ENCODE results near the gene ARHGAP22. TPM values are rescaled to one million over a fixed set of nuclear protein-coding genes. Genes with fewer than 3 reads are reported as not detected.
"Not testable (repeated sequence)": the region's sequence is repeated elsewhere in the genome, so short reads cannot be mapped to it uniquely, and the experiment has no call there.

Gene ARHGAP22
- total and polyA plus RNA-seq, 8 donors, result 2.2 to 10.4 (median 2.8) TPM

GRCh38 chr10:48430402-48430993, 174.4 kb downstream of the ARHGAP22 start:
- Histone ChIP-seq H3K4me3 (no peak overlapping the region), H3K4me1 (no peaks in the 10 kb centered on the region), H3K9me3 (no peaks in the 10 kb centered on the region), H3K27ac (no peak overlapping the region), H3K36me3 (peaks cover 0 to 21% of the 10 kb centered on the region in 2 donors), H3K27me3 (no peaks in the 10 kb centered on the region)
- intact Hi-C loops (cut with DNase I), result no loop called here
- no peak for ATAC-seq
- TF ChIP-seq, protein P1, sequence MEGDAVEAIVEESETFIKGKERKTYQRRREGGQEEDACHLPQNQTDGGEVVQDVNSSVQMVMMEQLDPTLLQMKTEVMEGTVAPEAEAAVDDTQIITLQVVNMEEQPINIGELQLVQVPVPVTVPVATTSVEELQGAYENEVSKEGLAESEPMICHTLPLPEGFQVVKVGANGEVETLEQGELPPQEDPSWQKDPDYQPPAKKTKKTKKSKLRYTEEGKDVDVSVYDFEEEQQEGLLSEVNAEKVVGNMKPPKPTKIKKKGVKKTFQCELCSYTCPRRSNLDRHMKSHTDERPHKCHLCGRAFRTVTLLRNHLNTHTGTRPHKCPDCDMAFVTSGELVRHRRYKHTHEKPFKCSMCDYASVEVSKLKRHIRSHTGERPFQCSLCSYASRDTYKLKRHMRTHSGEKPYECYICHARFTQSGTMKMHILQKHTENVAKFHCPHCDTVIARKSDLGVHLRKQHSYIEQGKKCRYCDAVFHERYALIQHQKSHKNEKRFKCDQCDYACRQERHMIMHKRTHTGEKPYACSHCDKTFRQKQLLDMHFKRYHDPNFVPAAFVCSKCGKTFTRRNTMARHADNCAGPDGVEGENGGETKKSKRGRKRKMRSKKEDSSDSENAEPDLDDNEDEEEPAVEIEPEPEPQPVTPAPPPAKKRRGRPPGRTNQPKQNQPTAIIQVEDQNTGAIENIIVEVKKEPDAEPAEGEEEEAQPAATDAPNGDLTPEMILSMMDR (IDR thresholded peaks at IDR 0.05), result no peak
- no peak for DNase-seq

DNA sequence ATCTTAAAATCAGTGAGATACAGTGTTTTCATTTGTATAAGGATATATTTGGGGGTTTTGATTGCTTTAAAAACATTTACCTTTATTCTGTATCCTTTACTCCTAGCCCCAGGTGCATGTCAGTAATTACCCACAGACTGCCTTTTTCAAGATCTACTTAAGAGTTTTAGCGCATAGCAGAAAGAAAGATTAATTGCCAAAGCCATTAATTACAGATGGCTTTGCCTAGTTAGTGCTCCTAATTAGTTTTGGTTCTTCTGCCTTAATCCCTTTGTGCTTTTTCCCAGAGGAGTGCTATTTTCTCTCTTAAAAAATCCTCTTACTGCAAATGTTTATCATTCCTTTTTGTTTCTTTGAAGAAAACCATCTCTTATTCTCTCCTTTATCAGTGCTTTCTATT, 175.6 kb downstream of the ARHGAP22 start:
- peaks cover 0 to 11% of the 10 kb centered on the region in 2 donors for H3K36me3 ChIP-seq

DNA sequence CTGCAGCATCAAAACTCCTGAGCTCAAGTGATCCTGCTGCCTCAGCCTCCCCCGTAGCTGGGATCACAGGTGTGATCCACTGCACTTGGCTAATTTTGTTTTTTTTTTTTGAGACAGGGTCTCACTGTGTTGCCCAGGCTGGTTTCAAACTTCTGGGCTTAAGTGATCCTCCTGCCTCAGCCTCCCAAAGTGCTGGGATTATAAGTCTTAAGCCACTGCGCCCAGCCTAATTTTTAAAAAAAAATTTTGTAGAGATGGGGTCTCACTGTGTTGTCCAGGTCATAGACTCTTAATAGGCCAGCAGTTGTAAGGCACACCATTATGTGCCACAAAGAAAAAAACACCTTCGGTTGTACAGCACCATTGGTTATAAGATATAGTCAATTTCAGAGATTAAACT, 176.0 kb downstream of the ARHGAP22 start:
- TF ChIP-seq, protein P1 (IDR thresholded peaks at IDR 0.05), result no peak
- no peaks in the 10 kb centered on the region for H3K27me3 ChIP-seq
- ATAC-seq (no peak), DNase-seq (no peak)
- no peak overlapping the region for H3K4me3 ChIP-seq
- intact Hi-C loops (cut with DNase I), result no loop called here
- H3K36me3 ChIP-seq, result peaks cover 0 to 11% of the 10 kb centered on the region in 2 donors
- H3K4me1 ChIP-seq, result no peaks in the 10 kb centered on the region
- H3K27ac ChIP-seq, result no peak overlapping the region
- H3K9me3 ChIP-seq, result no peaks in the 10 kb centered on the region

More for the DNA sequence above, 175.6 kb downstream of the ARHGAP22 start:
- DNase-seq (no peak), ATAC-seq (no peak)
- Histone ChIP-seq H3K4me1 (no peaks in the 10 kb centered on the region), H3K9me3 (no peaks in the 10 kb centered on the region), H3K4me3 (no peak overlapping the region), H3K27me3 (no peaks in the 10 kb centered on the region), H3K27ac (no peak overlapping the region)
- TF ChIP-seq, protein P1 (IDR thresholded peaks at IDR 0.05), result no peak
- intact Hi-C loops (cut with DNase I), result no loop called here

GRCh38 chr10:48423884-48424283, 181.0 kb downstream of the ARHGAP22 start:
- intact Hi-C loops (cut with DNase I), result no loop called here
- no peak for DNase-seq

GRCh38 chr10:48421862-48422261, 183.0 kb downstream of the ARHGAP22 start:
- H3K9me3 ChIP-seq; DNase-seq; H3K36me3 ChIP-seq; ATAC-seq; H3K4me1 ChIP-seq; H3K4me3 ChIP-seq; H3K27me3 ChIP-seq; intact Hi-C loops (cut with DNase I); H3K27ac ChIP-seq: not testable (repeated sequence)

More at GRCh38 chr10:48423884-48424283, 181.0 kb downstream of the ARHGAP22 start:
- no peak overlapping the region for H3K4me3 ChIP-seq
- TF ChIP-seq, protein P1 (IDR thresholded peaks at IDR 0.05), result no peak
- peaks cover 0 to 11% of the 10 kb centered on the region in 2 donors for H3K36me3 ChIP-seq
- ATAC-seq, result no peak
- H3K9me3 ChIP-seq, result no peaks in the 10 kb centered on the region
- no peaks in the 10 kb centered on the region for H3K27me3 ChIP-seq
- H3K4me1 ChIP-seq, result no peaks in the 10 kb centered on the region
- no peak overlapping the region for H3K27ac ChIP-seq

DNA sequence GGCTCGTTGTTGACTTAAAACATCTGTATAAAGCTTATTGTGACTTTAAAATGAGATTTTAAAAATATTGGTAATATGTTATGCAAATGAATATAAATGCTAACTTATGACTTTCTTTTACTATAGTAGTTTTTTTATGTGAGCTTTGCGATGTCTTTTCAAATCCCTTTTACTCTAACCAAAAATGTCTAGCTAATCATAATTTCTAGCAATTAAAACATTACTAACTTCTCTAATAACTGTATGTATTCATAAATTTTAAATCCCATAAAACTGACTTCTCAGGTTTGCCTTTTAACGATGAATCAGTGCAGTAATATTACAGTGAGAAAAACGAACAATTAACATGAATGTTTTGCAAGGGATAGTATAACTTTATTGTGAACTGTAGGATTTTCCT, 185.2 kb downstream of the ARHGAP22 start:
- ATAC-seq, result no peak
- H3K4me3 ChIP-seq, result no peak overlapping the region
- H3K27me3 ChIP-seq, result no peaks in the 10 kb centered on the region
- intact Hi-C loops (cut with DNase I), result no loop called here
- TF ChIP-seq, protein P1 (IDR thresholded peaks at IDR 0.05), result no peak
- DNase-seq, result no peak
- H3K36me3 ChIP-seq, result no peaks in the 10 kb centered on the region
- no peaks in the 10 kb centered on the region for H3K4me1 ChIP-seq
- no peaks in the 10 kb centered on the region for H3K9me3 ChIP-seq
- no peak overlapping the region for H3K27ac ChIP-seq
